Activated CD8-positive, alpha-beta T cell treated with anti-CD3 and anti-CD28 coated beads for 36 hours (primary cell): Measurements from ENCODE around the gene SLC1A7. TPM values are rescaled to one million over a fixed set of nuclear protein-coding genes. Genes with fewer than 3 reads are reported as not detected.

Experiments used
- ATAC-seq: fragments of 200-7000 bp; cut with Tn5 transposase; one replicate; pipeline ENCODE4 v1.10.0; 2021; ENCODE audit warnings: mild to moderate bottlenecking, moderate library complexity
- CTCF ChIA-PET: fragments of 350-600 bp; sonication (Branson Sonifier 250); formaldehyde crosslinking; loops from one replicate; lab custom pipeline; 2021; ENCODE audit warnings: antibody characterized with exemption; lab: Charles Lee
- POLR2A ChIA-PET: fragments of 350-600 bp; sonication (Branson Sonifier 250); formaldehyde crosslinking; loops from one replicate; lab custom pipeline; 2021; ENCODE audit warnings: antibody characterized with exemption; lab: Charles Lee
- DNase-seq: peaks from one replicate; pipeline ENCODE4 v3.0.0-alpha.2; 2020
- H3K27ac Mint-ChIP-seq: one replicate; pipeline ENCODE4 v1.8.0; 2021; ENCODE audit warnings: mild to moderate bottlenecking, mixed read lengths
- H3K27me3 Mint-ChIP-seq: one replicate; pipeline ENCODE4 v1.8.0; 2021; ENCODE audit warnings: mixed read lengths
- H3K36me3 Mint-ChIP-seq: one replicate; pipeline ENCODE4 v1.8.0; 2021; ENCODE audit warnings: low read depth, mixed read lengths
- H3K4me1 Mint-ChIP-seq: one replicate; pipeline ENCODE4 v1.8.0; 2021; ENCODE audit warnings: low read depth, mixed read lengths
- H3K4me3 Mint-ChIP-seq: one replicate; pipeline ENCODE4 v1.8.0; 2021; ENCODE audit warnings: mild to moderate bottlenecking, moderate library complexity, mixed read lengths
- H3K9me3 Mint-ChIP-seq: one replicate; pipeline ENCODE4 v1.8.0; 2021; ENCODE audit warnings: mixed read lengths
- intact Hi-C: fragments of 100-400 bp; cut with micrococcal nuclease; formaldehyde crosslinking; loops from one replicate; pipeline ENCODE4 v1.10.0; 2022
- total RNA-seq, 2 experiments: library from RNA; stranded (reverse); gene quantifications; one replicate each; pipeline ENCODE4 v1.2.3, GENCODE V29; 2021
- TF ChIP-seq, protein P1 (sequence below): fragments of 200-600 bp; IDR thresholded peaks from one replicate; pipeline ENCODE4 v1.8.0; 2022; ENCODE audit warnings: antibody characterized with exemption, mild to moderate bottlenecking

SLC1A7 gene
- total RNA-seq, 2 experiments from 2014 or later = not detected

DNA sequence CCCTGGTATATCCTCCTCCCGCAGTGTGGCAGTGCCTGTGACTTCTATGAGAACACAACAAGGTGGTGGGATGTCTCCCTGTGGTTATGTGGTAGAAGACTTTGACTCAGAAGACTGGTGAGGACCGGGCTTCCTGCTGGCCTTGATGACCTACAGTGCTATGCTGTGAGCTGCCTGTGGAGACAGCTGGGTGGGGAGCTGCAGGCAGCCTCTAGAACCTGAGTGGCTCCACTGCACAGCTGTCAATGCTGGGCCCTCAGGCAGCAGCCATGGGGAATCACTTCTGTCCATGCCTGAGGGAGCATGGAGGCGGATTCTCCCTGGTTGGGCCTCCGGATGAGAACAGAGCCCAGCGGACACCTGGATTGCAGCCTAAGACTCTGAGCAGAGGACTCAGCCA lies 14.9 kb downstream of the SLC1A7 start:
- POLR2A ChIA-PET = no interaction called here
- no peak overlapping the region for H3K4me3 Mint-ChIP-seq
- H3K4me1 Mint-ChIP-seq = no peaks in the 10 kb centered on the region
- intact Hi-C loops = no loop called here
- no peaks in the 10 kb centered on the region for H3K27me3 Mint-ChIP-seq
- H3K36me3 Mint-ChIP-seq = no peaks in the 10 kb centered on the region
- DNase-seq = peak; percentile 27
- no peak overlapping the region for H3K27ac Mint-ChIP-seq
- CTCF ChIA-PET = no interaction called here
- TF ChIP-seq, protein P1, sequence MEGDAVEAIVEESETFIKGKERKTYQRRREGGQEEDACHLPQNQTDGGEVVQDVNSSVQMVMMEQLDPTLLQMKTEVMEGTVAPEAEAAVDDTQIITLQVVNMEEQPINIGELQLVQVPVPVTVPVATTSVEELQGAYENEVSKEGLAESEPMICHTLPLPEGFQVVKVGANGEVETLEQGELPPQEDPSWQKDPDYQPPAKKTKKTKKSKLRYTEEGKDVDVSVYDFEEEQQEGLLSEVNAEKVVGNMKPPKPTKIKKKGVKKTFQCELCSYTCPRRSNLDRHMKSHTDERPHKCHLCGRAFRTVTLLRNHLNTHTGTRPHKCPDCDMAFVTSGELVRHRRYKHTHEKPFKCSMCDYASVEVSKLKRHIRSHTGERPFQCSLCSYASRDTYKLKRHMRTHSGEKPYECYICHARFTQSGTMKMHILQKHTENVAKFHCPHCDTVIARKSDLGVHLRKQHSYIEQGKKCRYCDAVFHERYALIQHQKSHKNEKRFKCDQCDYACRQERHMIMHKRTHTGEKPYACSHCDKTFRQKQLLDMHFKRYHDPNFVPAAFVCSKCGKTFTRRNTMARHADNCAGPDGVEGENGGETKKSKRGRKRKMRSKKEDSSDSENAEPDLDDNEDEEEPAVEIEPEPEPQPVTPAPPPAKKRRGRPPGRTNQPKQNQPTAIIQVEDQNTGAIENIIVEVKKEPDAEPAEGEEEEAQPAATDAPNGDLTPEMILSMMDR = no peak
- no peaks in the 10 kb centered on the region for H3K9me3 Mint-ChIP-seq
- peak; percentile 81 for ATAC-seq

DNA sequence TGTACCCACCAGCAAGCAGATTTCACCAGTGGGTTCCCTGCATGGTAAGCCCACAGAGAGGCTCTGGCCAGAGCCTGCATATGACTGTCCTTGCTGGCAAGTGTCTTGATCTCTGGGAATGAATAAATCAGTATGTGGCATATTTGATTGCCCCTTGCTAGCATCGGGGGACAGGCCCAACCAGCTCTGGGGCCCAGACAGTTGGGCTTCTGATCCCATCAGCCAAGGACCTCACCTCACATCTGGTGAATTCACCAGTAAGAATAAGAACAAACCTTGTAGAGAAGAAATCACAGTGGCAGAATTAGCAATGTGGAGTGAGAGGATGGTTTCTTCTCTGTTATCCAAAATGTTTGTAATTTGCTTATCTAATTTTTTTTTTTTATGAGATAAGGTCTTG lies 15.9 kb downstream of the SLC1A7 start:
- CTCF ChIA-PET = no interaction called here
- Mint-ChIP-seq H3K27ac (no peak overlapping the region), H3K4me3 (no peak overlapping the region), H3K27me3 (no peaks in the 10 kb centered on the region), H3K4me1 (no peaks in the 10 kb centered on the region), H3K9me3 (no peaks in the 10 kb centered on the region), H3K36me3 (no peaks in the 10 kb centered on the region)
- no peak for DNase-seq
- ATAC-seq = no peak
- POLR2A ChIA-PET = no interaction called here
- intact Hi-C loops = no loop called here
- TF ChIP-seq, protein P1 = no peak

DNA sequence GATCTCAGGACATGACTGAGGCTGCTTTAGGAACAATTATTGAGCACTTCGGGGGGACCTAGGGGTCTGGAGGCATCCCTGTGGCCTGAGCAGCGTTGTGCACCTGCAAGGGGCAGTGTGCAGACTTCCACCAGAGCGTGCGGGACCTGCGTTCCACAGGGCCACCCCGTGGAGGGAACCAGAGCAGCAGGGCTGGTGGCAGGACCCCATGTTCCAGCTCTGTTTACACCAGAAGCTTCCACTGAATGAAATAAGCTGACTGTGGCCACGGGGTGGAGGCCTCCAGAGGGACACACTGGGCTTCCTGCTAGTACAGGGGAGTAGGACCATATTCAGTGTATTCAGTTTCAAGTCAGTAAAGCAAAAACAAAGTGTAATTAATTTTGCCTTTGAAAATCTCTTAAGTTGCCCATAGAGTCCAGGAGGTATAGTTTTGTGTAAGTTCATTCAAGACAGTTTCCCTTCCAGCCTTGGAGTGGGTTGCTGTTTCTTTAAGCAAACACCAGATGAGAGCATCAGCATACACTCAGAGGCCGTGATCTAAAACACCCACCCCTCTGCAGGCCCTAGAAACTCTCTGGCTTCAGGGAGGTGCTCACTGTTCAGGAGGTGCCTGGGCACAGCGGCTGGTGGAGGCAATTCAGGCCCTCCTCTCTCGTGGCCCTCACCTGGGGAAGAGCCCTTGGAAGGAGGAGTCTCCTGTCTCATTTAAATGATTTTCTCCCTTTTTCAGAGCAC lies 16.6 kb downstream of the SLC1A7 start:
- ChIA-PET POLR2A (no interaction called here), CTCF (no interaction called here)
- no peaks in the 10 kb centered on the region for H3K36me3 Mint-ChIP-seq
- no peaks in the 10 kb centered on the region for H3K9me3 Mint-ChIP-seq
- no peak overlapping the region for H3K27ac Mint-ChIP-seq
- no peak for DNase-seq
- no peak overlapping the region for H3K4me3 Mint-ChIP-seq
- TF ChIP-seq, protein P1 = no peak
- no peaks in the 10 kb centered on the region for H3K4me1 Mint-ChIP-seq
- ATAC-seq = no peak
- no peaks in the 10 kb centered on the region for H3K27me3 Mint-ChIP-seq
- intact Hi-C loops = no loop called here

DNA sequence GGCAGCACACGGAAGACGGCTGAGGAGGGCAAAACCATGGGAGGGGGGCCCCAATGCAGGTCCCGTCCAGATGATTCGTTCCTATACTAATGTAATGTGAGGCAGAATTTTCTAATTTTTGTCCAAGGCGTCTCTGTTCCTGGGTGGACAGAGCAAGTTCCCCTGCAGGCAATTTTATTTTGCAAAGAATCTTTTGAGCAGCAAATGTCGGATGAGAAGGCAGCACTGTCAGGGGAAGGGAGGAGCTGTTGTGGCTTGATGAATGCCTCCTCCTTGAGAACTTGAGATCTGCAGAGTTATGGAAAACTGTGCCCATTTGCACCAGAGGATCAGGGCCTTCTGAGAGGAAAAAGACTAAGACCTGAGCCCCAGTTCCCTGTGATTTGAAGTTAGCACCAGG lies 17.3 kb downstream of the SLC1A7 start:
- CTCF ChIA-PET = no interaction called here

More for the DNA sequence above, 17.3 kb downstream of the SLC1A7 start:
- no peaks in the 10 kb centered on the region for H3K27me3 Mint-ChIP-seq
- intact Hi-C loops = no loop called here
- TF ChIP-seq, protein P1 = no peak
- no peak overlapping the region for H3K27ac Mint-ChIP-seq
- H3K4me1 Mint-ChIP-seq = no peaks in the 10 kb centered on the region
- H3K9me3 Mint-ChIP-seq = no peaks in the 10 kb centered on the region
- no peaks in the 10 kb centered on the region for H3K36me3 Mint-ChIP-seq
- no peak for DNase-seq
- POLR2A ChIA-PET = no interaction called here
- ATAC-seq = no peak
- no peak overlapping the region for H3K4me3 Mint-ChIP-seq
